HCT116 (cell line): ENCODE measurements around the gene ACSL4.

Experiments
- CBX3 ChIP-seq: IDR thresholded peaks from 2 replicates; pipeline ENCODE4 v1.6.1; 2012; ENCODE audit warnings: low read depth
- EZH2 ChIP-seq: fragments of 200-600 bp; sonication (generic); IDR thresholded peaks from 2 replicates; pipeline ENCODE4 v1.6.1; 2017; ENCODE audit warnings: antibody characterized with exemption, mixed run types
- FOSL1 ChIP-seq: IDR thresholded peaks from 2 replicates; pipeline ENCODE4 v1.6.1; 2012; ENCODE audit warnings: low read depth
- POLR2A ChIP-seq: IDR thresholded peaks from 2 replicates; pipeline ENCODE4 v1.7.0; 2011; ENCODE audit warnings: borderline replicate concordance; ENCODE audit not compliant: insufficient read depth, insufficient read length; ENCODE audit errors: extremely low read depth
- POLR2AphosphoS5 ChIP-seq: IDR thresholded peaks from 2 replicates; pipeline ENCODE4 v1.6.1; 2011; ENCODE audit warnings: mild to moderate bottlenecking, low read depth, low read length, moderate library complexity
- SIN3A ChIP-seq: IDR thresholded peaks from 2 replicates; pipeline ENCODE4 v1.6.1; 2012; ENCODE audit warnings: low read depth
- YY1 ChIP-seq: IDR thresholded peaks from 2 replicates; pipeline ENCODE4 v1.6.1; 2011; ENCODE audit warnings: low read length, low read depth, moderate library complexity, mild to moderate bottlenecking; ENCODE audit not compliant: insufficient replicate concordance; ENCODE audit errors: extremely low read depth
- TF ChIP-seq, protein P1 (sequence below): IDR thresholded peaks from 2 replicates; pipeline ENCODE4 v1.6.1; 2012; ENCODE audit warnings: low read depth
- TF ChIP-seq, protein P2 (sequence below): IDR thresholded peaks from 2 replicates; pipeline ENCODE4 v1.6.1; 2012
- TF ChIP-seq, protein P3 (sequence below), 3 experiments: fragments of 200-600 bp in 1 of 3; sonication (generic) in 1 of 3; IDR thresholded peaks in 2 of 3; conservative IDR thresholded peaks in 1 of 3; 2 replicates each; pipeline ENCODE4 v1.5.1; 2012 to 2017; ENCODE audit warnings: low read depth in 2 of 3, low read length in 2 of 3, antibody characterized with exemption in 1 of 3, borderline replicate concordance in 1 of 3, control low read depth in 1 of 3, mild to moderate bottlenecking in 1 of 3, mixed read lengths in 1 of 3, mixed run types in 1 of 3, moderate library complexity in 1 of 3; ENCODE audit not compliant: insufficient read depth in 1 of 3

DNA sequence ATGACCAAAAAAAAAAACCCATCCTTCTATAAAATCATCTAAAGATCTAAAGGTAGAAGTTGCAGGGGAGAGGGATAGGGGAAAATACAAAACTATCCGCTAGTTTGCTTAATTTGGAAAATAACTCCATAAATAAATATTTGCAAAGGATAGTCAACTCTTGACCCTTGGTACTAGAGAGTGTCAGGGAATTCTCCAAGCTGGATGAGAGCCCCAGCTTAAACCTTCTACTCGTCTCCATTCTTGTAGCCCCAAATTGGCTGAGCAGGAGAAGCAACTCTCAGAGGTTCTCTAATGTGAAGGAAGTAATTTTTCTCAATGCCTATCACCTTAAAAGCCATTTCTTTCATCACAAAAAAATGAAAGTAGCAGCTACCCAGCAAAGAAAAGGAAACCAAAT lies 35.2 kb downstream of the ACSL4 start:
- no peak for TF ChIP-seq POLR2A
- TF ChIP-seq, protein P1, sequence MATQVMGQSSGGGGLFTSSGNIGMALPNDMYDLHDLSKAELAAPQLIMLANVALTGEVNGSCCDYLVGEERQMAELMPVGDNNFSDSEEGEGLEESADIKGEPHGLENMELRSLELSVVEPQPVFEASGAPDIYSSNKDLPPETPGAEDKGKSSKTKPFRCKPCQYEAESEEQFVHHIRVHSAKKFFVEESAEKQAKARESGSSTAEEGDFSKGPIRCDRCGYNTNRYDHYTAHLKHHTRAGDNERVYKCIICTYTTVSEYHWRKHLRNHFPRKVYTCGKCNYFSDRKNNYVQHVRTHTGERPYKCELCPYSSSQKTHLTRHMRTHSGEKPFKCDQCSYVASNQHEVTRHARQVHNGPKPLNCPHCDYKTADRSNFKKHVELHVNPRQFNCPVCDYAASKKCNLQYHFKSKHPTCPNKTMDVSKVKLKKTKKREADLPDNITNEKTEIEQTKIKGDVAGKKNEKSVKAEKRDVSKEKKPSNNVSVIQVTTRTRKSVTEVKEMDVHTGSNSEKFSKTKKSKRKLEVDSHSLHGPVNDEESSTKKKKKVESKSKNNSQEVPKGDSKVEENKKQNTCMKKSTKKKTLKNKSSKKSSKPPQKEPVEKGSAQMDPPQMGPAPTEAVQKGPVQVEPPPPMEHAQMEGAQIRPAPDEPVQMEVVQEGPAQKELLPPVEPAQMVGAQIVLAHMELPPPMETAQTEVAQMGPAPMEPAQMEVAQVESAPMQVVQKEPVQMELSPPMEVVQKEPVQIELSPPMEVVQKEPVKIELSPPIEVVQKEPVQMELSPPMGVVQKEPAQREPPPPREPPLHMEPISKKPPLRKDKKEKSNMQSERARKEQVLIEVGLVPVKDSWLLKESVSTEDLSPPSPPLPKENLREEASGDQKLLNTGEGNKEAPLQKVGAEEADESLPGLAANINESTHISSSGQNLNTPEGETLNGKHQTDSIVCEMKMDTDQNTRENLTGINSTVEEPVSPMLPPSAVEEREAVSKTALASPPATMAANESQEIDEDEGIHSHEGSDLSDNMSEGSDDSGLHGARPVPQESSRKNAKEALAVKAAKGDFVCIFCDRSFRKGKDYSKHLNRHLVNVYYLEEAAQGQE: no peak
- no peak for TF ChIP-seq YY1
- TF ChIP-seq, protein P2, sequence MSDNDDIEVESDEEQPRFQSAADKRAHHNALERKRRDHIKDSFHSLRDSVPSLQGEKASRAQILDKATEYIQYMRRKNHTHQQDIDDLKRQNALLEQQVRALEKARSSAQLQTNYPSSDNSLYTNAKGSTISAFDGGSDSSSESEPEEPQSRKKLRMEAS: no peak
- no peak for TF ChIP-seq CBX3
- TF ChIP-seq, protein P3, sequence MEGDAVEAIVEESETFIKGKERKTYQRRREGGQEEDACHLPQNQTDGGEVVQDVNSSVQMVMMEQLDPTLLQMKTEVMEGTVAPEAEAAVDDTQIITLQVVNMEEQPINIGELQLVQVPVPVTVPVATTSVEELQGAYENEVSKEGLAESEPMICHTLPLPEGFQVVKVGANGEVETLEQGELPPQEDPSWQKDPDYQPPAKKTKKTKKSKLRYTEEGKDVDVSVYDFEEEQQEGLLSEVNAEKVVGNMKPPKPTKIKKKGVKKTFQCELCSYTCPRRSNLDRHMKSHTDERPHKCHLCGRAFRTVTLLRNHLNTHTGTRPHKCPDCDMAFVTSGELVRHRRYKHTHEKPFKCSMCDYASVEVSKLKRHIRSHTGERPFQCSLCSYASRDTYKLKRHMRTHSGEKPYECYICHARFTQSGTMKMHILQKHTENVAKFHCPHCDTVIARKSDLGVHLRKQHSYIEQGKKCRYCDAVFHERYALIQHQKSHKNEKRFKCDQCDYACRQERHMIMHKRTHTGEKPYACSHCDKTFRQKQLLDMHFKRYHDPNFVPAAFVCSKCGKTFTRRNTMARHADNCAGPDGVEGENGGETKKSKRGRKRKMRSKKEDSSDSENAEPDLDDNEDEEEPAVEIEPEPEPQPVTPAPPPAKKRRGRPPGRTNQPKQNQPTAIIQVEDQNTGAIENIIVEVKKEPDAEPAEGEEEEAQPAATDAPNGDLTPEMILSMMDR (IDR thresholded peaks at IDR 0.05 in 2 of 3, conservative IDR thresholded peaks at IDR 0.05 in 1 of 3; ENCODE audit: borderline replicate concordance in 1 of 3, insufficient read depth in 1 of 3, low read depth in 2 of 3, low read length in 2 of 3): no peak
- no peak for TF ChIP-seq EZH2
- no peak for TF ChIP-seq FOSL1
- TF ChIP-seq POLR2AphosphoS5: no peak
- TF ChIP-seq SIN3A: no peak
